Testis (tissue), 2 donors: ENCODE data around the gene CCDC93.

Source experiments
- POLR2A ChIP-seq: fragments of 450-650 bp; IDR thresholded peaks from one replicate; pipeline ENCODE4 v1.6.1; 2017; ENCODE audit warnings: antibody characterized with exemption, mild to moderate bottlenecking, moderate library complexity
- TF ChIP-seq, protein P1 (sequence below), 3 experiments: fragments of 450-650 bp in 2 of 3; fragments of 200-600 bp in 1 of 3; sonication (generic) in 1 of 3; IDR thresholded peaks; one replicate each; pipeline ENCODE4 v1.5.1; 2016 to 2019; ENCODE audit warnings: antibody characterized with exemption in 3 of 3, mild to moderate bottlenecking in 2 of 3, moderate library complexity in 1 of 3

DNA sequence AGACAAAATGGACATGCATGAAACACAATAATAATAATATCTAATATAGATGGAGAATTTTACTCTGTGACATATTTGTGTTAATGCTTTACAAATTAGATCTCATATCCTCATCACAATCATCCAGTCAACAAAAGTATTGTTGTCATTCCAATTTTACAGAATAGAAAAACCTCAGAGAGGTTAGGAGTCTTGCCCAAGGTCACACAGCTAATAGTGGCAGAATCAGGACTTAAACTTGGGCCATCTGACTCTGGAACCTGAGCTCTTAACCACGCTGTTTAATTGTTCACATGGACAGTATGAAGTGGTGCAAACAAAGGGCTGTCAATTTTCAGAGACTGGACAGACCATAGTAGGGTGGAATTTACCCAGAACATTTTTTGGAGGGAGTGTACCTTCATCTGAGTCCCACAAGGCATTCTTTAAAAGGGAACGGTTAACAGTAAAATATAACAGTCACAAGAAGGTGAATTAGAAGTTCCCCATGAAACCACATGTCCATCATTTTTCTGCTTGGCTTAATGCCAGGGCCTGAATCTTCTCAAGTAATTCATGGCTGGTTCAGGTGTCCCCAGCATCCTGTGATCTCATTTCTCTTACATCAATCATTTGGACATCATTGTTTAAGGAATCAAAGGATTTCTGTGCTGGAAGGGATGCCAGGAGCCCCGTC, 35.4 kb upstream of the CCDC93 start:
- TF ChIP-seq, protein P1, sequence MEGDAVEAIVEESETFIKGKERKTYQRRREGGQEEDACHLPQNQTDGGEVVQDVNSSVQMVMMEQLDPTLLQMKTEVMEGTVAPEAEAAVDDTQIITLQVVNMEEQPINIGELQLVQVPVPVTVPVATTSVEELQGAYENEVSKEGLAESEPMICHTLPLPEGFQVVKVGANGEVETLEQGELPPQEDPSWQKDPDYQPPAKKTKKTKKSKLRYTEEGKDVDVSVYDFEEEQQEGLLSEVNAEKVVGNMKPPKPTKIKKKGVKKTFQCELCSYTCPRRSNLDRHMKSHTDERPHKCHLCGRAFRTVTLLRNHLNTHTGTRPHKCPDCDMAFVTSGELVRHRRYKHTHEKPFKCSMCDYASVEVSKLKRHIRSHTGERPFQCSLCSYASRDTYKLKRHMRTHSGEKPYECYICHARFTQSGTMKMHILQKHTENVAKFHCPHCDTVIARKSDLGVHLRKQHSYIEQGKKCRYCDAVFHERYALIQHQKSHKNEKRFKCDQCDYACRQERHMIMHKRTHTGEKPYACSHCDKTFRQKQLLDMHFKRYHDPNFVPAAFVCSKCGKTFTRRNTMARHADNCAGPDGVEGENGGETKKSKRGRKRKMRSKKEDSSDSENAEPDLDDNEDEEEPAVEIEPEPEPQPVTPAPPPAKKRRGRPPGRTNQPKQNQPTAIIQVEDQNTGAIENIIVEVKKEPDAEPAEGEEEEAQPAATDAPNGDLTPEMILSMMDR (IDR thresholded peaks at IDR 0.05), result no peak
- no peak for TF ChIP-seq POLR2A
